Right forelimb (tissue), 1 donor: ENCODE results near the gene PHACTR3.

Source experiments
- DNase-seq: peaks from one replicate; pipeline ENCODE4 v3.0.0-alpha.2; 2018

The PHACTR3 gene

DNA sequence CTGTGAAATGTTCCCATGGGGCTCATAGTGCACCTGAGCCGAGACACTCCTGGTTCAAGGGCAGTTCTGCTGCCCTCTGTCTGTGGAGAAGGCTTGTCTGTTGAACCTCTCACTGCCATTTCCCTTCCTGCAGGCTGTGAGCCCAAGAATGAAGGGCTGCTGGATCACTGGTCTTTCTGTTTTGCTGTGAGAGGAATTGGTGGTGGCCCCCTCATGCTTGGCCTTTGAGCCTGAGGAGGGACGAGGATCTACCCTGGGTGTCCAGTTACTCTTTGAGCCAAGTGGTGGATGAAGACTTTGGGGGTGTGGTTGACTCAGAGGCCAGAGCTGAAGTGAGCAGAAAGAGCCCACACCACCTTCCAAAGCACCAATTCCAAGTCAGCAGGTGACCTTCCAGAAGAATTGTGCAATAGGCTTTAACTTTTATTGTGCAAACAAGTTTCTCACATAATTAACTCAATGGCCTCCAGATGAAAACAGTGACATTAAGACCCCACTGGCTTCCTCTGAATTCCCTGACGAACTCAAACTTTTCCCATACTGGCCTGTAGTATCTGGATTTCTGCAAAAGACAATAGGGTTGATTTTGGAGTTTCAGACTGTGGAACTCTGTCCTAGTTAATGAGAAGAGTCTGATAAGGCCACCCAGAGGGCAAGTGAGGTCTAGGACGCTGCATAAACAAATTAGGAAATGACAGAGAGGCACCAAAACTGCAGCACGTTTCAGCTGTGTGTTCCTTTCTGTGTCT is 101.5 kb downstream of the PHACTR3 start:
- DNase-seq: no peak

DNA sequence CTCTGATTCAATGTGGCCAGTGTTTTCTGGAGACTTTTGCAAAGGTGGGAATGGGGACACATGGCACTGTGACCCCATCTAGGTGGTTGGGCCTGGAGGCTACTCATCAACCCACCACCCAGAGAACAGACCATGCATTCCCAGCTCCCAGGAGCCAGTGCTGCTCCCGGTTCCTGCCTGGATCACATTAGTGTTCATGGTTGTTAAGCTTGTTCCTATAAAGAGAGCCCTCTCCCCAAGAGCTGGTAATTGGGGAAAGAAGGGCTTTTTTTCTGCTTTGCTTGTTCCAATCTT is 102.0 kb downstream of the PHACTR3 start:
- no peak for DNase-seq

DNA sequence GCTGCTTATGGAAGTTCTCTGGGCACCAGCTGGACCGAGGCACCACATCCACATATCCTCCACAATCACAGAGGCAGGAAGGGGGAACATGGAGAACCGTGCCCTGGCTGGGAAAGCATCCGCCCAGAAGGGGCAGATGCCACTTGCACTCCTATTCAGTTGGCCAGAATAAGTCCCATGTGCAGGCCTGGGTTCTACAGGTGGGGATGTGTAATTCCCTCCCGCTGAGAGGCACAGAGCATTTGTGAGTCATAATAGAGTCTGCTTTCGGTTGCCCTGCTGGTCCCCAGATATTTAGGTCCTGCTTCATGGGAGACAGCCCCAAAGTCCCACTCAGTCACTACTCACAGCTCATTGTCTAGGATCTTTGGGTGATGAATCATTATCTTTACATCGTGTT is 104.0 kb downstream of the PHACTR3 start:
- DNase-seq: no peak

DNA sequence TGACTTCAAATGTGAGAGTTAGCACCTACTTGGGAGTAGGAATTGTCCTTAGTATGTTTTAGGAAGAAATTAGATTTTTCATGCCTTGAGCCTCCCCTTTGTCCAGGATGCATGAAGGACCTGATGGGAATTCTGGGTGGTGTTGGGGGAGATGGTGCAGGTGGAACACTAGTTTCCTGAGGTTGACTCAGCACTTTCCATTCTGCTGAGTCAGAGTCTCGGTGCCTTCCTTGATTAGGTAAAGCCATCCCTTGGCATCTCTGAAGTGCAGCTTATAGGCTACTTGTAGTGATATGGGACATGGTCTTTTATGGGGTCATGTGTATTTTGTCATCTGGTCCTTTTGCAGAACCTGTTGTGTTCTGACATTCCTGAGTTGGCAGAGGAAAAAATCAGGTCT is 105.3 kb downstream of the PHACTR3 start:
- DNase-seq: no peak

DNA sequence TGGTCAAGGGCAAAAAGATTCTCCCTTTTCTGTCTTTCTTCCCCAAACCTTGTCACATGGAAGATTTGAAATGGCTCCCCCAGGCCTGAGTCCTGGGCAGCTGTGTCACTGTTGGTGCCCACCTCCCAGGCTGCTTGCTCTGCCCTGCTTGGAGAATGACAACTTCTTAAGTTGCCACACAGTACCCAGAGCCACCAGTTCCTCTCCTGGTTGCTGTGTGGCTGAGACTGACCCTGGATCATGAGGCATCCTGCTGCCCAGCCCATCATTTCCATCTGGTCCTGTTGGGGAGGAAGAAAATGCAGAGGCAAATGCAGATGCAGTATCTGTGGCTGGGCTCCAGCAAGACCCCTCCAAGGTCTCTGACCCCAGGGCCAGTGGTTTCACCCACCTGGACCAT is 113.7 kb downstream of the PHACTR3 start:
- DNase-seq: no peak

DNA sequence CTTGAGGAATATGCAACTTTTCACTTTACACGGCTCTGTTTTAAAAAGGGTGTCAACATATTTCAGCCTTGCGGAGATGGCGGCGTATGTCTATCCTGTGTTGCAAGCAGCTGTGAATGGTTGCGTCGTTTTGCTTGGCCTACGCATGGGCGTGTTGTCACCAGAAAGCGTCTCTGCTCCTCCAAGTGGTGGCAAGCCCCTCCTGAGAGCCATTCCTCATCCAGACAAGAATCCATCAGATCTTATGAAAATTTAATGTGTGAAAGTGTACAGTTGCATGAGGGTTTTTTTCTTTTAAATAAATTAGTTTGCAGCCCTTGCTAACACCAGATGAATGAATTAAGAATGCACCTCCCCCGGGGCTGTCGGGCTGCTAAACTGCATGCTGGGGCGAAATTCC is 114.4 kb downstream of the PHACTR3 start:
- no peak for DNase-seq

DNA sequence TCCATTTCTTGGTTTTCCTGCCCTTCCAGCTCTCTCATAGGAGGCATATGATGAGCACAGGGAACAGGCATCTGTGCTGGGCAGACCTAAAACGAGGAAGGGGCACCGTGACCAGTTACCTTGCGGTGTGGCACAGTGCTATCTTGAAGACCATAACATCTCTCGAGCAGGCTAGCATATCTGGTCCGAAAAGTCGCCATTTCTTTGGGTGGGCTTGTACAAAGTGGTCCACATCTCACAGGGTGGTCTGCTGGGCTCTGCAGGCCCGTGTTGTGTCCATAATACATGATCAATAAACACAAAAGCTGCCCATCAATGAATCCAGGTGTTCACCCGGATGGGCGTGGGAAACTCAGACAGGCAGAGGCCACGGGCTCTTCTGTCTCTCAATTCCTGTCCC is 115.7 kb downstream of the PHACTR3 start:
- DNase-seq: no peak

DNA sequence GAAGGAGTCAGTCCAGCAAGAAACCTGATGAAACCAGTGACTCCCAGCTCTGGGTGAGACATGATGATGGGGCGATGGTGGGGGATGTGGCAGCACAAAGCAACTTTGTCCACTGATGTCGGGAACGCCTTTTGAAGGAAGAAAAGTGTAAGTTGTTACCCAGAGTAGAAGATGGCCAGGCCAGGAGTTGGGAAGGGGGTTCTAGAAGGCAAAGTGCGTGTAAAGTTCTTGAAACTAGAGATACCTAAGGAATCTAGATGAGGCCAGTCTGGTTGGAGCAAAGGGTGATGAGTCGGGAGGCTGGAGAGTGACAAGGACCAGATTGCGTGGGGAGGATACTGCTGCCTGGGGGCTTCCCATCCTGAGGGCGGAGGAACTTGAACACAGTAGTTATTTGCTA is 117.0 kb downstream of the PHACTR3 start:
- DNase-seq: no peak

DNA sequence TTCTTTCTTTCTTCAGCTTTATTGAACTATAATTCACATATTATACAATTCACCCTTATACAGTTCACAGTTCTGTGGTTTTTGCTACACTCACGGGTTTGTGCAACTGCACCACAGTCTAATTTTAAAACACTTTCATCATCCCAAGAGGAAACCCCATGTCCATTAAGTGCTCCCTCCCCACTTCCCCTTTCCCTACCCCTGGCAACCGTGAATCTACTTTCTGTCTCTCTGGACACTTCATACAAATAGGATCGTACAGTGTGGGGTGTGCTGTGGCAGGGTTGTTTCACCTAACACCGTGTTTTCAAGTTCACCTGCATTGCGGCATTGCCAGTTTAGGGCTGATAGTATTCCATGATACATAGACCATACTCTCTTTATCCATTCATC is 118.8 kb downstream of the PHACTR3 start:
- DNase-seq: no peak

DNA sequence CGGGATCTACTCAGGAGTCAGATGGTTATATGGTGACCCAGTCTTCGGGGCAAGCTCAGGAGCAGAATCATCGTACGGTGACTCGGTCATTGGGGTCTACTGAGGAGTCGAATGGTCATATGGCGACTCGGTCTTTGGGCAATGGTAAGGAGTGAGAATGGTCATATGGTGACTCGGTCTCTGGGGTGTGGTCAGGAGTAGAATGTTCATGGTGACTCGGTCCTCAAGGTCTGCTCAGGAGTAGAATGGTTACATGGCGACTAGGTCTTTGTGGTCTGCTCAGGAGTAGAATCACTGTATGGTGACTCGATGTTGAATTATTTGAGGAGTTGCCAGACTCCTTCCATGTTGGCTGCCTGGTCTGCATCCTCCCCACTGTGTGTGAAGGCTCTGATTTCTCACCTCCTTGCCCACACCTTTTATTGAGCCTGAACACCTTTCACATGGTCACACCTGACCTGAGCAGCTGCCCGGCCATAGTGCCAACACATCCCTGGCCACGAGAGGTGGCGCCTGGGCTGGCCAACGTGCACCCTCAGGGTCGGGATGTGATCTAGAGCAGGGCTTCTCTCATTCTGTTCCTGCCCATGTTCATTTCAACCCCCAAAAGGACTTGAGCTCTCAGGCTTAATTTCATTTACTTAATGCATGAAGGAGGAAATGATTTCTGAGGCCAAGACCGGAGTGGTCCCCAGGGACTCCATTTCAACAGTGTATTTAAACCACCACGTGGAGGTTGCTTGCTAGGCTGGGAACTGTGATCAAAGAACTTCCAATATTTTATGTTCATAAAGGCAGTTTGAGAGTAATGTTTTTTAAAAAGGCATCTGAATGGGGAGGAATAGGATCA is 119.5 kb downstream of the PHACTR3 start:
- DNase-seq: no peak

DNA sequence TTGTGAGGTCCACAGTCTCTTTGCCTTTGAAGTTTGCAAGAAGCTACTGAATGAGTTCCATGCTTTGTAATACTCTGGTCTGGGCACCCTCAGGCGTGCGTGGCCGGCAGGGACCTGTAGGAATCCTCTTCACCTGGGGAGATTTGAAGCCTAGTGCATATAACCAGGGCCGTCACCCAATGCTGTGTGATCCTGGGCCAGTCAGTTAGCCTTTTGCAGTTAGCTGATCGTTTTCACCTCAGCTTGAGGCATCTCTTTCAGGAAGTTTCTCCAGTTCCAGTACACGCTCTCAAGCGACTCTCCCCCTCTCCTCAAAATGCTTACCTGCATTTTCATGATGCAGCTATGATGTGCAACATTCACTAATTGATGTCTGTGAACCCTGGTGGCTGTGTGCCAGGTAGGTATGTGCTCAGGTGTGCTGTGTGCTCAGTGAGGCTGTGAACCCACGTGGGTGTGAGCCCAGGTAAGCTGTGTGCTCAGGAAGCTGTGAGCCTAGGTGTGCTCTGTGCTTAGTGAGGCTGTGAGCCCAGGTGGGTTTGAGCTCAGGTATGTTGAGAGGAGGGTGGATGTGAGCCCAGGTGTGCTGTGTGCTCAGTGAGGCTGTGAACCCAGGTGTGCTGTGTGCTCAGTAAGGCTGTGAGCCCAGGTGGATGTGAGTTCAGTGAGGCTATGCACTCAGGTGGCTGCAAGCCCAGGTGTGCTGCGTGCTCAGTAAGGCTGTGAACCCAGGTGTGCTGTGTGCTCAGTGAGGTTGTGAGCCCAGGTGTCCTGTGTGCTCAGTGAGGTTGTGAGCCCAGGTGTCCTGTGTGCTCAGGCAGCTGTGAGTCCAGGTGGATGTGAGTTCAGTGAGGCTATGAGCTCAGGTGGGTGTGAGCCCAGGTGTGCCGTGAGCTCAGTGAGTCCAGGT is 120.4 kb downstream of the PHACTR3 start:
- DNase-seq: no peak

DNA sequence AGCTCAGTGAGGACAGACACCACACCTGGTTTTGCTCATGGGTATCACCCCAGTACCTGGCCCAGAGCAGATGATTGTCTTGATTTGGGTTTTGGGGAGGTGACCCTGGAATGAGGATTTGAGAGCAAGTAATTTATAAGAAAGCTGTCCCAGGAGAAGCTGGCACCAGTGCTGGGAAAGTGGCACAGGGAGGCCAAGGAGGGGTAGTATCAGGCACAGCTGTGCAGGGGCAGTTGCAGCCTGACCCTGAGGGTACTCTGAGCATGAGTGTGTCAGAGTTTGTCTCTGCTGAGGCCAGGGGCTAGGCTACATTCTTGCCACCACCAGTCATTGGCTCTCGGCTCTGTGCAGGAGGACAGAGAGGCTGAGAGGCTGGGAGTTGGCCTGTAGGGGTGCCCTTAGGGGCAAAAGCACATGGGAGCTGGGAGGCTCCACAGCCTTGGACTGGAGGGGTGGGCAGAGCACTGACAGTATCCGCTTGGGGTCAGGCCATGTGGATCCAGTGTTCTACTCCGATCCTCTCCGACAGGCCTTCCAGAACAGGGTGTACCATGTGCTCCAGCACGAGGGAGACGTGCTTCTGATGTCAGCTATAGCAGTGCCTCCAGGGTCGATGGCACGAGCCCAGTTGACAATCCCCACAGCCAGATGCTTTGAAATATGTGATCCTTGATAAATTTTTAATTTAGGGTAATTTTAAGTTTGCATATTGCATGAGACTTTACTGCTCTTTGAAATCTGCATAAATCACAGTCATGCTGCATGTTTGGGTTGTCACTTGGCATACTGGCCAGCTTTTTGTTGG is 121.3 kb downstream of the PHACTR3 start:
- no peak for DNase-seq

DNA sequence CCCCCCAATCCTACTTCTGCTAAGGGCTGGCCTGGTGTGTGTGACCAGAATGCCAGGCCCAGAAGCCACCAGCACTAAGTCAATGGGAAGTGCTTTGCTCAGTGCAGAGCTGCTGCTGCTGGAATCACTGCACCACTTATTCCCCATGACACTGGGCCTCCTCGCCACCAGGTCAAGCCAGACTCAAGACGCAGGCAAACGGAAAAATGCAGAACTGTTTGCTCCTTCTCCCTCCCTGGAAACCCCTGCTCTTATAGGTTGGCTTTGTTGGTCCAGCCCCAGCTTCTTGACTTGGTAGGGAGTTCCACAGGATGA is 121.9 kb downstream of the PHACTR3 start:
- DNase-seq: no peak

DNA sequence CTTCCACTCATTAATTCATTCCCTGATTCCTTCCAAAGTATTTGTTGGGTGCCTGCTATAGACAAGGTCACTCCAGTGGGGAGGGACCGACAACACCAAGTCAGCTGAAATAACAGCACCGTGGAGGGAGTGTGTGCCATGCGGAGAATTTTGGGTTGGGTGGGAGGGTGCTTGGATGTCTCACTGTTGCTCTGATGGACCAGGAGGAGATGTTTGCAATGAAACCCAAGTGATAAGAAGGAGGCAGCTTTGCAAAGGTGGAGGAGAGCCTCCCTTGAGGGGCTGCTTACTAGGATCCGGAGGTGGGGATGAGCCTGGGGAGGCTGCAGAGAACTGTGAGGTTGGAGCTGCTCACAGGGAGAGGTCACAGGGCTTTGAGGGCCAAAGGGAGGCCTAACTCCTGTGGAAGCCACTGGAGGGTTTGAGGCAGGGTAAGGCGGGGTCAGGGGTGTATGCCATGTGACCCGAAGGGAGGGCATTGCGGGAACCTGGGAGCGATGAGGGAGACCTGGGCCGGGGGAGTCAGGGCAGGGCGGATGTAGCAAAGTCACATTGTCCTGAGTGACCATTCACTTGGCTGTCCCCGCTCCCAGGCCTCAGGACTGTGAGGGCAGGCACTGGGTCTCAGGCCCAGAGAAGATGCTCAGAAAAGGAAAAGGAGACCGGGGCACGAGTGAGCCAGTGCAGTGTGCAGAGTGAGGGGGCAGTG is 124.5 kb downstream of the PHACTR3 start:
- no peak for DNase-seq

DNA sequence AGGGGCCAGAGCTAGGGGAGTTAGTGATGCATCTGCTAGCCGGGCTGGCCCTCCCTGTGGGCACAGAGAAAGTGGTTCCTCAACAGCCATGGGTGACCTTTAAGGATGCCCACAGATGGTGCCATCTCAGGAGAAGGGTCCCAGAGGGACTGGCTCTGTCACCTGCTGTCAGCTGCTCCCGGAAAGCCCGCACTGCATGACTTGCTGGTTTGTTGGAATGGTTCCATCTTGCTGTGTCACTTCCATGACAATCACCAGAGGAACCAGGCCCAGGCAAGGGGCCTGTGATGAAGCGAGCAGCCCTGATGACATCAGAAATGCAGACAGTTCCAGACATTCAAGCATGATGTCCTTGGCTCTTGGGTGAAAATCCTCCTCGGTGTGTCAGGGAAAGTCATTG is 125.2 kb downstream of the PHACTR3 start:
- DNase-seq: no peak

DNA sequence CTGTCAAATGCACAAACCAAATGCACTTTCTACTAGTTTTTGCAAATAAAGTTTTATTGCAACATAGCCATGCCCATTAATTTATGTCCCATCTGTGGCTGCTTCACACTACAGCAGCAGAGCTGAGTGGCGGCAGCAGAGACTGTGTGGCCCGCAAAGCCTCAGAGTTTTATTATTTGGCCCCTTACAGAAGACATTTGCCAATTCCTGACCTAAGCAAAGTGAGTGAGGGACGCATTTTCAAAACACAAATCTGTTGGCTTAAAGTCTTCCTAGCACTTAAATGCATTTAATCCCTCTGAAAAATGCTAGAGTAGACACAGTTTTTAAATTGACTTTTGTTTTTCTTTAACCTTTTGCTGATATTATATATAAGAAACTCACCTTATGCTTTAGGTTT is 126.4 kb downstream of the PHACTR3 start:
- no peak for DNase-seq

DNA sequence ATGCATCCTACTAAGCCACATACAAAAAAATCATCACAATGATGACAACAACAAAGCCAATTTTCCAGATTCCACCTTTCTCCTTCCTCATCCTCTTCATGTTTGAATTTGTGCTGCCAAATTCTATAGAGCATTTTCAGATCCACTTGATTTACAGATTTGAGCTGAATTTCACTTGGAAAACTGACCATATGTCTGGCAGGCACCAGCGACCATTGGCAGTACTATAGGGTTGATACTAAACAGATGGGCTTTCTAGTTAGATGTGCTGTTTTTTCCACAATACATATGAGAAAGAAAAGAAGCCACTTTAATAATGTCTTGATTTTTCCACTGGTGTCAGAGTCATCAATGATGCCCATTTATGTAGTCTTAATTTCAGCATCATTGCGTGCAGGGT is 127.0 kb downstream of the PHACTR3 start:
- DNase-seq: no peak

DNA sequence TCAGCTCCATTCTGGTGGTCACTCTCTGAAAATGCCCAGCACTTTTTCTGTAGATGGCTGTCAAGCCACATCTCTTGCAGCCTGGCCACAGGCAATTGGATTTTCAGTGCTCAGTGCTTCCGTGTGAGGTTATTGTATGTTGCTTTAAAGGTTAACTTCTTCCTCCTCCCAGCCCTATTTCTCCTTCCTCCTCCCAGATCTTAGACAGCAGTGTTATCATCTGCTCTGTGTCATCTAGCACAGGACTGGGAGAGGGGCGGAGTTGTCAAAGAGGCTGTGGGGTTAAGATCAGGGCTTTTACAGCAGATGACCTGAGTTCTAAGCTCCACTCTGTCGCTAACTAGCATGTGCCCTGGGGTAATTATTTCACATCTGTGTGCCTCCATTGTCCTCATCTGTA is 129.0 kb downstream of the PHACTR3 start:
- DNase-seq: no peak

DNA sequence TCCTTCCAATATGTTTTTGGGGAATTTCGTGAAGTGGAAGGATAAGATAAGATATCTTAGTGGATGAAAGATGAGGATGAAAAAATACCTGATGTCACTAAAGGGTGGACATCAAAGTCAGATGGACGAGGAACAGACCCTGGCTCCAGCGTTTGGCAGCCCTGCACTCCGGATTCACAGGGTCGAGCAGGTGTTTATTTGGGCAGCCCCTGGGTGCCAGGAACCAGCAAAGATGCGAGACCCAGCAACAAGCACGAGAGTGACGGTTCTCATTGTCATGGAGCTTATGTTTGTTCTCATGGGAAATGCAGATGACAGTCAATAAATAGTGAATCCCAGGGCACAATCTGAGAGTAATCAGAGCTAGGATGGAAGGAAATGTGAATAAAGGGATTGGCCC is 131.1 kb downstream of the PHACTR3 start:
- DNase-seq: no peak

DNA sequence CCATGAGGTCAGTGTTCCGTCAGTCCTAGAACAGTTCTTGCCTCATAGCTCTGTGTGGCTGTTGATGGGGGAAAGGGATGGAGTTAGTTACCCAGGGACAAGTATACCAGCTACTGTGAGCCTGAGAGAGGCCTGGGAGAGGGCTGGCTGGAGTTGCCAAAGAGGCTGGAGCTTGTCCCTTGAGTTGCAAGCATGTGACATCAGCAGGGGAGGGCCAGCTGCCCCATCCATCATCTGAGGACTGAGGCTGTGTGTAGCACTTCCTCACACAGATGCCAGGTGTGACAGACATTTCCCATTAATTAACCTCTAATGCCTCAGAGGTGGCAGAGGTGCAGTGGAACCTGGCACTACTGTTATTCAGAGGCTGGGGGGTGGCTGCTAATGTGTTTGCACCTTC is 131.6 kb downstream of the PHACTR3 start:
- DNase-seq: no peak

DNA sequence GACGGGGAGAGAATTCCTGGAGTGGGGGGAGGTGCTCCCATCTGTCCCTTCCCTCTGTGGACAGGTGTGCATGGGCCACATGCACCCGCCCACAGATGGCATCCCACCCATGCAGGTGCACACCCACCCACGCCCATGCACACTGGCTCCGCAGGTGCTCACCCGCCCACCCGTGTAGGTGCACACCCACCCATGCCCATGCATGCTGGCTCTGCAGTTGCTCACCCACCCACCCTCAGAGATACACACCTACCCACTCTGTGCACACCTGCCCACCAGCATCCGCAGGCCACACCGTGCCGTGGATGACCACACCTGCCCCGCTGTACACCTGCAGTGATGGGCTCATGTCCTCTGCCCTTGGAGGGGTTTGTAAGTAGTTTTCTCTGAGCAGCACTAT is 132.0 kb downstream of the PHACTR3 start:
- DNase-seq: no peak

DNA sequence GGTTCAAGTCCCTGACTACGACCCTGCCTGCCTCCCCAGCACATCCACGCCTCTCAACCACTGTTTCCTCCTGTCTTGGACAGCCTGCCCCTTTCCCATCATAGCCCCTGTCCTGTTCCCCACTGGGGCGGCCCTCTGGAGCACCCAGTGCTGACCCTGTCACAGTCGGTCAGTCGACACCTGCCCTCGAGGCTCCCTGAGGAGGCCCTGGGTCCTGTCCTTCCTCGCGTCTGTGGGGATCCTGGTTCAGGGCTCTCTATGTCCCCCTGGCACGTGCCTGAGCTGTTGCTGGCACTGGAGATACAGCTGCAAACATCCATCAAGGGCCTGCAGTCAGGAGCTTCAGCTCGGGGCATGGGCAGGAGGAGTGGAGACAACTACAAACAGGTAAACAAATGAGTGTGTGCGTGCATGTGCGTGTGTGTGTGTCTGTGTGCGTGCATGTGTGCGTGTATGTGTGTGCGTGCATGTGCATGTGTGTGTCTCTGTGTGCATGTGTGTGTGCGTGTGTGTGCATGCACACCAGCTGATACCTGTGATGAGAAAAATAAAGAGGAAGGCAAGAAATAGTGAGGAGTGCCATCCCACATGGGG is 132.8 kb downstream of the PHACTR3 start:
- no peak for DNase-seq
